Loucy (cell line): ENCODE data around the gene CALCR.

Source experiments
- H2AFZ ChIP-seq: fragments of 200-600 bp; sonication (generic); 2 replicates; pipeline ENCODE4 v1.6.0; 2016; ENCODE audit warnings: antibody characterized with exemption, mild to moderate bottlenecking, low read length, moderate library complexity
- H3F3A ChIP-seq: fragments of 200-600 bp; 2 replicates; pipeline ENCODE4 v1.6.0; 2016; ENCODE audit warnings: antibody characterized with exemption, low read depth, mild to moderate bottlenecking
- H3K27me3 ChIP-seq: fragments of 200-600 bp; sonication (generic); 2 replicates; pipeline ENCODE4 v1.6.1; 2014; ENCODE audit warnings: low read length, mild to moderate bottlenecking; ENCODE audit not compliant: insufficient read depth, poor library complexity, severe bottlenecking
- H3K36me3 ChIP-seq: fragments of 200-600 bp; sonication (generic); 2 replicates; pipeline ENCODE4 v1.6.1; 2016; ENCODE audit warnings: low read length; ENCODE audit not compliant: insufficient read depth
- H3K4me1 ChIP-seq: fragments of 200-600 bp; sonication (generic); 2 replicates; pipeline ENCODE4 v1.5.1; 2014; ENCODE audit warnings: low read length, mild to moderate bottlenecking; ENCODE audit not compliant: insufficient read depth, poor library complexity, severe bottlenecking
- H3K4me2 ChIP-seq: fragments of 200-600 bp; sonication (generic); 2 replicates; pipeline ENCODE4 v1.6.0; 2014; ENCODE audit warnings: antibody characterized with exemption, low read length, low read depth, mild to moderate bottlenecking; ENCODE audit not compliant: poor library complexity, severe bottlenecking
- H3K4me3 ChIP-seq: fragments of 200-600 bp; sonication (generic); 2 replicates; pipeline ENCODE4 v1.5.1; 2014; ENCODE audit warnings: low read length, mild to moderate bottlenecking, mixed read lengths; ENCODE audit not compliant: poor library complexity, severe bottlenecking
- H3K79me2 ChIP-seq: fragments of 200-600 bp; sonication (generic); 2 replicates; pipeline ENCODE4 v1.6.1; 2014; ENCODE audit warnings: low read length; ENCODE audit not compliant: insufficient read depth
- H3K9ac ChIP-seq: fragments of 200-600 bp; sonication (generic); 2 replicates; pipeline ENCODE4 v1.6.0; 2014; ENCODE audit warnings: mild to moderate bottlenecking, low read depth, low read length, moderate library complexity; ENCODE audit not compliant: poor library complexity, severe bottlenecking
- H3K9me2 ChIP-seq: fragments of 200-600 bp; sonication (generic); replicated peaks from 2 replicates; pipeline ENCODE4 v1.6.1; 2016; ENCODE audit warnings: low read depth, low read length, mixed read lengths
- H3K9me3 ChIP-seq: fragments of 200-600 bp; sonication (generic); 2 replicates; pipeline ENCODE4 v1.6.1; 2014; ENCODE audit warnings: mild to moderate bottlenecking, antibody characterized with exemption, low read length, low read depth; ENCODE audit not compliant: insufficient read depth
- H4K20me1 ChIP-seq: fragments of 200-600 bp; sonication (generic); 2 replicates; pipeline ENCODE4 v1.6.0; 2014; ENCODE audit warnings: antibody characterized with exemption, low read length, mild to moderate bottlenecking; ENCODE audit not compliant: insufficient read depth, poor library complexity, severe bottlenecking
- EZH2phosphoT487 ChIP-seq: fragments of 200-600 bp; IDR thresholded peaks from 2 replicates; pipeline ENCODE4 v1.6.1; 2018; ENCODE audit warnings: antibody characterized with exemption, mild to moderate bottlenecking, moderate library complexity, borderline replicate concordance
- TF ChIP-seq, protein P1 (sequence below): fragments of 200-600 bp; sonication (generic); conservative IDR thresholded peaks from 2 replicates; pipeline ENCODE4 v1.5.1; 2014; ENCODE audit warnings: mild to moderate bottlenecking, antibody characterized with exemption, low read length

Gene CALCR

DNA sequence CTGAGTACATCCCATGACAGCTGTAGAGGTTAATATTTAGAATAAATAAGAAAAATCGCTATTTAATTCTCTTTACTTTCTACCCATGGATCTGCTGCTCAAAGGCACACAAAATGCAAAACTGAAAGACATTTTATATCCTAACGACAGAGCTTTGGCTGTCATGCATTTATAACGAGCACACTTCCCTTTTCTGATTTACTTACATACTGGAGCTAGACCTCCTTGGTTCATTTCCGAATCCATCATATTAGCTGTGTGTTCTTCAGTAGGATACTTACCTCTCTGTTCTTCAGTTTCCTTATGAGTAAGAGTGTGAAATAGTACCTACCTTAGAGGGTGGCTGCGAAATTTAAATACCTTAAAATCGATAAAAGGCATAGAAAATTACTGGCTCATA is 10.9 kb downstream of the CALCR start:
- H3K9me2 ChIP-seq: no peaks in the 10 kb centered on the region
- no peaks in the 10 kb centered on the region for H3K4me1 ChIP-seq
- no peak overlapping the region for H3K4me2 ChIP-seq

DNA sequence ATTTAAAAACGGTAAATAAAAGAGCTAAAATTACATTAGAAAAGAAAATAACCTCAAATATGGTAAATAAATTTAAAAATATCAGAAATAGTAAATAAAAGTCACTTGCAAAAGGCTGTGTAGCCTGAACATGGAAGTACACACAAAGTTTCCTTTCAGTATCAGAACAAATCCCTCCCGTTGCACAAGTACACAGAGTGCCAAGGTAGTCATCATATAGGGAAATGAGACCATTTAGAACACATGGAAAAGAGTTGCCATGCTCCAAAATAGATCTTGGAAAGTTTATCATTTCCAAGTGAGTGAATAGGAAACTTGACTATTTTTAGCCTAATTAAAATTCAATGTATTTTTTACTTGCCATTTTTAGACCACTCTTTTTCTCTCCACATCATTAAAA is 11.6 kb downstream of the CALCR start:
- no peak overlapping the region for H3K4me3 ChIP-seq
- H3F3A ChIP-seq: no peaks in the 10 kb centered on the region
- no peak overlapping the region for H2AFZ ChIP-seq
- H3K4me2 ChIP-seq: no peak overlapping the region
- TF ChIP-seq, protein P1, sequence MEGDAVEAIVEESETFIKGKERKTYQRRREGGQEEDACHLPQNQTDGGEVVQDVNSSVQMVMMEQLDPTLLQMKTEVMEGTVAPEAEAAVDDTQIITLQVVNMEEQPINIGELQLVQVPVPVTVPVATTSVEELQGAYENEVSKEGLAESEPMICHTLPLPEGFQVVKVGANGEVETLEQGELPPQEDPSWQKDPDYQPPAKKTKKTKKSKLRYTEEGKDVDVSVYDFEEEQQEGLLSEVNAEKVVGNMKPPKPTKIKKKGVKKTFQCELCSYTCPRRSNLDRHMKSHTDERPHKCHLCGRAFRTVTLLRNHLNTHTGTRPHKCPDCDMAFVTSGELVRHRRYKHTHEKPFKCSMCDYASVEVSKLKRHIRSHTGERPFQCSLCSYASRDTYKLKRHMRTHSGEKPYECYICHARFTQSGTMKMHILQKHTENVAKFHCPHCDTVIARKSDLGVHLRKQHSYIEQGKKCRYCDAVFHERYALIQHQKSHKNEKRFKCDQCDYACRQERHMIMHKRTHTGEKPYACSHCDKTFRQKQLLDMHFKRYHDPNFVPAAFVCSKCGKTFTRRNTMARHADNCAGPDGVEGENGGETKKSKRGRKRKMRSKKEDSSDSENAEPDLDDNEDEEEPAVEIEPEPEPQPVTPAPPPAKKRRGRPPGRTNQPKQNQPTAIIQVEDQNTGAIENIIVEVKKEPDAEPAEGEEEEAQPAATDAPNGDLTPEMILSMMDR: no peak
- TF ChIP-seq EZH2phosphoT487: no peak
- no peaks in the 10 kb centered on the region for H3K79me2 ChIP-seq
- H3K9me3 ChIP-seq: no peaks in the 10 kb centered on the region
- H3K27me3 ChIP-seq: no peaks in the 10 kb centered on the region
- no peaks in the 10 kb centered on the region for H3K36me3 ChIP-seq
- no peak overlapping the region for H3K9ac ChIP-seq
- no peaks in the 10 kb centered on the region for H3K9me2 ChIP-seq
- H3K4me1 ChIP-seq: no peaks in the 10 kb centered on the region
- no peaks in the 10 kb centered on the region for H4K20me1 ChIP-seq

More for the DNA sequence above, 10.9 kb downstream of the CALCR start:
- no peaks in the 10 kb centered on the region for H4K20me1 ChIP-seq
- H3K4me3 ChIP-seq: no peak overlapping the region
- no peaks in the 10 kb centered on the region for H3F3A ChIP-seq
- H3K79me2 ChIP-seq: no peaks in the 10 kb centered on the region
- no peaks in the 10 kb centered on the region for H3K9me3 ChIP-seq
- H3K36me3 ChIP-seq: no peaks in the 10 kb centered on the region
- TF ChIP-seq, protein P1: no peak
- TF ChIP-seq EZH2phosphoT487: no peak
- H3K27me3 ChIP-seq: no peaks in the 10 kb centered on the region
- H3K9ac ChIP-seq: no peak overlapping the region
- H2AFZ ChIP-seq: no peak overlapping the region

DNA sequence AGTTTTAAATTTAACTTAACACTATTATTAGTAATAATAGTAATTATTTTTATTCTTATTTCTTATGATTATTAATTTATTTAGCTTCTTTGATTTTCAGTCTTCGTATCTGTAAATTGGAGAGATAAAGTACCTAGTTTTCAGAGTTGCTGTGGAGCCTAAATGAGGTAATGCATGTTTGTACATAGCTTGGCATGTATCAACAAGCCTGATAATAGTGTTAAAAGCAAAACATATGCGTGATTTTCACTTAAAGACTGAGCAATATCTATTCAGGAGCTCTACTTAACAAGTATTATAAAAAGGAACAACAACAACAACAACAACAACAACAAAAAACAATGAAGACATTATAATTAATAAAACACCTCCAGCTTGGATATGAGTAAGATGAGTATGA is 12.4 kb downstream of the CALCR start:
- Histone ChIP-seq H2AFZ (no peak overlapping the region), H4K20me1 (no peaks in the 10 kb centered on the region), H3K9me3 (no peaks in the 10 kb centered on the region), H3K4me1 (no peaks in the 10 kb centered on the region), H3K27me3 (no peaks in the 10 kb centered on the region), H3K4me2 (no peak overlapping the region), H3K9ac (no peak overlapping the region), H3K9me2 (no peaks in the 10 kb centered on the region), H3K36me3 (no peaks in the 10 kb centered on the region), H3K4me3 (no peak overlapping the region), H3K79me2 (no peaks in the 10 kb centered on the region), H3F3A (no peaks in the 10 kb centered on the region)
- TF ChIP-seq EZH2phosphoT487: no peak
- TF ChIP-seq, protein P1: no peak
